HepG2 (cell line): ENCODE data around the gene TMED9. TPM values are rescaled to one million over a fixed set of nuclear protein-coding genes. Genes with fewer than 3 reads are reported as not detected.

Experiments
- ATAC-seq: fragments of 200-7000 bp; cut with Tn5 transposase; 3 replicates; pipeline ENCODE4 v1.9.1; 2020; ENCODE audit warnings: mild to moderate bottlenecking, moderate library complexity
- BruUV-seq: library from RNA; stranded (reverse); fragments of 400-500 nt; replicated peaks from 2 replicates; lab custom pipeline; 2021; lab: Mats Ljungman, UMichigan
- CTCF ChIA-PET: fragments of 300-600 bp; formaldehyde crosslinking; extraction: SDS; loops from one replicate; lab custom pipeline; 2021; ENCODE audit warnings: low total read pairs, inconsistent platforms, low intra/inter-chr PET ratio; lab: Yijun Ruan, JAX
- POLR2A ChIA-PET: fragments of 350-600 bp; sonication (Branson Sonifier 250); formaldehyde crosslinking; loops from one replicate; lab custom pipeline; 2020; ENCODE audit warnings: antibody characterized with exemption, inconsistent platforms; lab: Yijun Ruan, JAX
- DNase-seq: peaks from one replicate; pipeline ENCODE4 v3.0.0-alpha.2; 2015; ENCODE audit warnings: low spot score
- FAIRE-seq: peaks from 3 replicates; lab custom pipeline; 2011; peaks lifted over from hg19 to GRCh38; lab: Jason Lieb, UNC
- H2AFZ ChIP-seq: one replicate; pipeline ENCODE4 v1.6.1; 2011; ENCODE audit warnings: low read length, inconsistent platforms
- H3K27ac ChIP-seq: fragments of 300-600 bp; 3 replicates; pipeline ENCODE4 v1.8.0; 2011; ENCODE audit warnings: mixed run types, mild to moderate bottlenecking, mixed read lengths, low read length, inconsistent platforms; ENCODE audit not compliant: insufficient read depth; ENCODE audit errors: extremely low read length
- H3K27me3 ChIP-seq, 2 experiments: fragments of 200-600 bp in 1 of 2; 2 replicates in 1 of 2; 3 replicates in 1 of 2; pipeline versions ENCODE4 v1.6.0 to v1.8.0; 2011; ENCODE audit warnings: low read length in 2 of 2, mild to moderate bottlenecking in 2 of 2, moderate library complexity in 2 of 2, inconsistent platforms in 1 of 2; ENCODE audit not compliant: insufficient read depth in 2 of 2, control insufficient read depth in 1 of 2
- H3K36me3 ChIP-seq, 2 experiments: fragments of 200-600 bp in 1 of 2; replicated peaks in 1 of 2; 2 replicates in 1 of 2; 3 replicates in 1 of 2; pipeline versions ENCODE4 v1.5.1 to v1.8.0; 2011; ENCODE audit warnings: low read length in 2 of 2, inconsistent platforms in 1 of 2; ENCODE audit not compliant: insufficient read depth in 2 of 2, control insufficient read depth in 1 of 2
- H3K4me1 ChIP-seq: 2 replicates; pipeline ENCODE4 v1.5.1; 2012; ENCODE audit warnings: low read length, inconsistent platforms; ENCODE audit not compliant: insufficient read depth
- H3K4me2 ChIP-seq: 2 replicates; pipeline ENCODE4 v1.6.0; 2011; ENCODE audit warnings: low read depth, low read length, inconsistent platforms
- H3K4me3 ChIP-seq, 3 experiments: fragments of 200-600 bp in 1 of 3; sonication (generic), shearing (Covaris generic) in 1 of 3; replicated peaks in 1 of 3; 2 replicates each; pipeline ENCODE4 v1.5.1; 2011 to 2016; ENCODE audit warnings: low read length in 3 of 3, inconsistent platforms in 2 of 3, low read depth in 2 of 3, mild to moderate bottlenecking in 2 of 3, control low read depth in 1 of 3, mixed read lengths in 1 of 3; ENCODE audit not compliant: insufficient read depth in 1 of 3
- H3K79me2 ChIP-seq: one replicate; pipeline ENCODE4 v1.6.1; 2011; ENCODE audit warnings: low read length, inconsistent platforms; ENCODE audit not compliant: insufficient read depth
- H3K9ac ChIP-seq: 2 replicates; pipeline ENCODE4 v1.6.0; 2011; ENCODE audit warnings: mild to moderate bottlenecking, low read depth, low read length, inconsistent platforms; ENCODE audit not compliant: insufficient read depth
- H3K9me3 ChIP-seq: 2 replicates; pipeline ENCODE4 v1.5.1; 2012; ENCODE audit warnings: mild to moderate bottlenecking, low read length
- H4K20me1 ChIP-seq: 2 replicates; pipeline ENCODE4 v1.6.0; 2011; ENCODE audit warnings: inconsistent platforms, mild to moderate bottlenecking, low read length, moderate library complexity; ENCODE audit not compliant: insufficient read depth
- HOXA3 ChIP-seq: sonication (generic); formaldehyde crosslinking; IDR thresholded peaks from 2 replicates; pipeline ENCODE4 v1.5.0; 2020; ENCODE audit warnings: missing genetic modification reagents
- POLR2G ChIP-seq: fragments of 200-400 bp; formaldehyde crosslinking; IDR thresholded peaks from 2 replicates; pipeline ENCODE4 v1.6.1; 2018; ENCODE audit warnings: mild to moderate bottlenecking, low read depth, low read length, moderate library complexity
- RBFOX2 ChIP-seq: fragments of 200-400 bp; formaldehyde crosslinking; IDR thresholded peaks from 2 replicates; pipeline ENCODE4 v1.6.1; 2017; ENCODE audit warnings: low read depth, mild to moderate bottlenecking, low read length
- THYN1 ChIP-seq: sonication (generic); formaldehyde crosslinking; IDR thresholded peaks from 2 replicates; pipeline ENCODE4 v1.8.1; 2023; ENCODE audit warnings: low read depth, mild to moderate bottlenecking, moderate library complexity, missing genetic modification reagents, borderline replicate concordance
- TSC22D2 ChIP-seq: sonication (generic); formaldehyde crosslinking; IDR thresholded peaks from 2 replicates; pipeline ENCODE4 v1.5.1; 2020; ENCODE audit warnings: missing genetic modification reagents, mild to moderate bottlenecking, borderline replicate concordance
- ZNF460 ChIP-seq: sonication (generic); formaldehyde crosslinking; IDR thresholded peaks from 2 replicates; pipeline ENCODE4 v1.5.1; 2020; ENCODE audit warnings: missing genetic modification reagents, mild to moderate bottlenecking, borderline replicate concordance
- WGBS: methylation state at CpG from one replicate; pipeline ENCODE4 v1.1.6; 2017; ENCODE audit warnings: low lambda C conversion rate; 5-methylcytosine and 5-hydroxymethylcytosine counted together
- in situ Hi-C: cut with HindIII; loops from 2 replicates; pipeline ENCODE4 v1.10.0; 2017; ENCODE audit warnings: low pct_unique_long_range_greater_than_20kb; ENCODE audit not compliant: extremely low pct_ligation_motif_present
- intact Hi-C: fragments of 100-400 bp; cut with micrococcal nuclease; formaldehyde crosslinking; loops from one replicate; pipeline ENCODE4 v1.10.0; 2022; ENCODE audit not compliant: unreplicated experiment
- polyA plus RNA-seq, 8 experiments: library from polyadenylated mRNA; depleted of rRNA in 3 of 8; stranded (reverse) in 7 of 8; unstranded in 1 of 8; fragments of >200 nt; fragmentation: Illumina TruSeq in 4 of 8; extraction: Trizol in 4 of 8; gene quantifications; 2 replicates each; pipeline versions ENCODE4 v1.2.1 to v1.2.3, GENCODE V29; 2011 to 2016; ENCODE audit warnings: low read depth in 4 of 8, missing spikeins in 1 of 8, mixed read lengths in 1 of 8; ENCODE audit not compliant: insufficient read depth in 1 of 8
- total RNA-seq, 5 experiments: library from RNA; depleted of rRNA; stranded (reverse); fragments of >200 nt; fragmentation: Illumina TruSeq; extraction: Trizol; gene quantifications; 2 replicates each; pipeline ENCODE4 v1.2.3, GENCODE V29; 2016; ENCODE audit warnings: low read depth in 1 of 5
- TF ChIP-seq, protein P1 (sequence below): sonication (generic); formaldehyde crosslinking; IDR thresholded peaks from 2 replicates; pipeline ENCODE4 v1.5.0; 2020; ENCODE audit warnings: mild to moderate bottlenecking, low read depth, missing genetic modification reagents, borderline replicate concordance
- TF ChIP-seq, protein P2 (sequence below): sonication (generic); formaldehyde crosslinking; IDR thresholded peaks from 2 replicates; pipeline ENCODE4 v1.4.0; 2020; ENCODE audit warnings: mild to moderate bottlenecking, missing genetic modification reagents
- TF ChIP-seq, protein P3 (sequence below): sonication (generic); formaldehyde crosslinking; IDR thresholded peaks from 2 replicates; pipeline ENCODE4 v1.8.1; 2023; ENCODE audit warnings: mild to moderate bottlenecking, missing genetic modification reagents, borderline replicate concordance

Gene TMED9
- total and polyA plus RNA-seq, 2 of the 13 experiments (the other 11 are each of a cell fraction or from before 2014, with no cell fraction given): 161 to 350 TPM

DNA sequence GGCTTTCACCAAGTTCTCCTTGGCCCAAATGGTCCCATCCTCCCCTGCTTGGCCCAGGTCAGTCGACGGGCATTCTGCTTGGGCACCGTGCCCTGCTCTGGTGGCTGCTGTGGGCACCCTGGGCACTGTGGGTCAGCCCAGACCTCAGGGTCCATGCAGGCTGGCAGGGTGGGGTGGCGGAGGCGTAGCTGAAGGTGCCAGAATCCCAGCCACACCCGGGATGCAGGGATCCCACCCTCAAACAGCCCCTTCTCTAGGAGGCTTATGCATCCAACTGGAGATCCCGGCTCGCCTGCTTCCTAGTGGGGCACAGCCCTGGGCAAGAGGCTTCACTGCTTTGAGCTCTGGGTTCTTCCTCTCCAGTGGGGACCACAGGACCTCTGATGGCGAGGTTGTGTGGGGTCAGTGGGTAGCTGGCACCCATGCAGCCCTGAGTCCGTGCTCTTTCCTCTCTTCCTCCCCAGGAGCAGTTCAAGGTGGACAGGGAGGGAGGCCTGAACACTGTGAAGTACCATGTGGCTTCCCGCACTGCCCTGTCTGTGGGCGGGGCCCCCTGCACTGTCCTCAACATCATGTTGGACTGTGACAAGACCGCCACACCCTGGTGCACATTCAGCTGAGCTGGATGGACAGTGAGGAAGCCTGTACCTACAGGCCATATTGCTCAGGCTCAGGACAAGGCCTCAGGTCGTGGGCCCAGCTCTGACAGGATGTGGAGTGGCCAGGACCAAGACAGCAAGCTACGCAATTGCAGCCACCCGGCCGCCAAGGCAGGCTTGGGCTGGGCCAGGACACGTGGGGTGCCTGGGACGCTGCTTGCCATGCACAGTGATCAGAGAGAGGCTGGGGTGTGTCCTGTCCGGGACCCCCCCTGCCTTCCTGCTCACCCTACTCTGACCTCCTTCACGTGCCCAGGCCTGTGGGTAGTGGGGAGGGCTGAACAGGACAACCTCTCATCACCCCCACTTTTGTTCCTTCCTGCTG lies 17.4 kb downstream of the TMED9 start (continued):
- TF ChIP-seq RBFOX2: no peak
- TF ChIP-seq, protein P1, sequence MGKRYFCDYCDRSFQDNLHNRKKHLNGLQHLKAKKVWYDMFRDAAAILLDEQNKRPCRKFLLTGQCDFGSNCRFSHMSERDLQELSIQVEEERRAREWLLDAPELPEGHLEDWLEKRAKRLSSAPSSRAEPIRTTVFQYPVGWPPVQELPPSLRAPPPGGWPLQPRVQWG (CRISPR knock-in tag): no peak
- no peak for TF ChIP-seq THYN1
- TF ChIP-seq HOXA3: no peak
- TF ChIP-seq ZNF460 (CRISPR knock-in tag): no peak
- TF ChIP-seq TSC22D2 (CRISPR knock-in tag): no peak
- TF ChIP-seq, protein P2, sequence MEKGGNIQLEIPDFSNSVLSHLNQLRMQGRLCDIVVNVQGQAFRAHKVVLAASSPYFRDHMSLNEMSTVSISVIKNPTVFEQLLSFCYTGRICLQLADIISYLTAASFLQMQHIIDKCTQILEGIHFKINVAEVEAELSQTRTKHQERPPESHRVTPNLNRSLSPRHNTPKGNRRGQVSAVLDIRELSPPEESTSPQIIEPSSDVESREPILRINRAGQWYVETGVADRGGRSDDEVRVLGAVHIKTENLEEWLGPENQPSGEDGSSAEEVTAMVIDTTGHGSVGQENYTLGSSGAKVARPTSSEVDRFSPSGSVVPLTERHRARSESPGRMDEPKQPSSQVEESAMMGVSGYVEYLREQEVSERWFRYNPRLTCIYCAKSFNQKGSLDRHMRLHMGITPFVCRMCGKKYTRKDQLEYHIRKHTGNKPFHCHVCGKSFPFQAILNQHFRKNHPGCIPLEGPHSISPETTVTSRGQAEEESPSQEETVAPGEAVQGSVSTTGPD (CRISPR knock-in tag): no peak

DNA sequence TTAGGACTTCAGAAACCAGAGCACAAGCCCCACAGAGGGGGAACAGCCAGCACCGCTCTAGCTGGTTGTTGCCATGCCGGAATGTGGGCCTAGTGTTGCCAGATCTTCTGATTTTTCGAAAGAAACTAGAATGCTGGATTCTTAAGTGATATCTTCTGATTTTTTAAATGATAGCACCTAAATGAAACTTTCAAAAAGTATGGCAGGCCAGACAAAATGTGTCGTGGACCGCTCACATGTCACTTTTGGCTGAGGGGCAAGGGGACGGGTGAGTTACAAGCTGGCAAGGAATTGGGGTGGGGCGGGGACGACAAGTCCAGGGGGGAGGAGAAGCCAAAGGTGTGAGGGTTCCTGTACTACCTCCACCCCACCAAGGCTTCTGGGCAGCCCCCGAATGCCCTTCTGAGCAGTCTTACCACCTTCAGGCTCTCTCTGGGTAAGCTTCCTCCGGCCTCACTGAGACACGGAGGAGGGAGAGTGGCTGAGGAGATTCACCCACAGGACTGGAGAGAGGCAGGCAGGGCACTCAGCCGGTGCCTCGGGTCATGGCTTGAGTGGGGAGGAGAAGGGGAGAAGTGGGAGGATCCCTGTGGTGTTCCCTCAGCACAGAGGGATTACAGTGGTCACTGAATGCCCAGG lies 18.2 kb downstream of the TMED9 start:
- TF ChIP-seq, protein P3, sequence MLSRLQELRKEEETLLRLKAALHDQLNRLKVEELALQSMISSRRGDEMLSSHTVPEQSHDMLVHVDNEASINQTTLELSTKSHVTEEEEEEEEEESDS (CRISPR knock-in tag): no peak
- TF ChIP-seq POLR2G: 0 out of 2 replicates have a peak, but pooled peaks have one; percentile 10
- Histone ChIP-seq H3K27me3 (no peaks in the 10 kb centered on the region; a peak in 1 of 5 replicates), H3K27ac (no peak overlapping the region), H3K36me3 (no peaks in the 10 kb centered on the region), H3K9me3 (no peaks in the 10 kb centered on the region), H3K4me3 (no peak overlapping the region), H3K4me1 (peaks cover 9% of the 10 kb centered on the region), H2AFZ (no peak overlapping the region), H3K79me2 (no peaks in the 10 kb centered on the region), H3K9ac (no peak overlapping the region), H3K4me2 (no peak overlapping the region), H4K20me1 (no peaks in the 10 kb centered on the region)
- CTCF ChIA-PET: no interaction called here
- in situ Hi-C loops (loop anchor here (25.0 kb wide), 1 partner anchor 452 kb away; no protein-coding TSS in a partner anchor), intact Hi-C loops (no loop called here)
- DNase-seq: no peak
- ATAC-seq: no peak
- BruUV-seq: no TSS peak
- no peak for FAIRE-seq
- POLR2A ChIA-PET: interaction anchor here (1.9 kb wide), 1 partner anchor 10 kb away, joined by 6 read pairs; the partner anchor contains the start of gene B4GALT7
- WGBS: 83% methylated on average over 12 of the region's 13 CpGs
